GM12878 (cell line): Measurements from ENCODE around the gene FOXP1. TPM values are rescaled to one million over a fixed set of nuclear protein-coding genes. Genes with fewer than 3 reads are reported as not detected.
A peak's percentile ranks its signal among the peaks of the same experiment; 100 is the strongest.

ENCODE experiments used
- ATAC-seq: fragments of 200-7000 bp; cut with Tn5 transposase; 3 replicates; pipeline ENCODE4 v1.9.1; 2020; ENCODE audit warnings: mild to moderate bottlenecking, moderate library complexity
- BruUV-seq: library from RNA; stranded (reverse); fragments of 400-500 nt; replicated peaks from 2 replicates; lab custom pipeline; 2021; lab: Mats Ljungman, UMichigan
- CTCF ChIA-PET: fragments of 300-600 bp; sonication (Branson Sonifier 250); formaldehyde crosslinking; extraction: SDS; loops from one replicate; lab custom pipeline; 2021; ENCODE audit warnings: inconsistent platforms; lab: Yijun Ruan, JAX
- POLR2A ChIA-PET: fragments of 350-600 bp; formaldehyde crosslinking; extraction: SDS; loops from one replicate; lab custom pipeline; 2021; ENCODE audit warnings: inconsistent platforms; lab: Charles Lee
- RAD21 ChIA-PET: fragments of 300-600 bp; sonication (Branson Sonifier 250); formaldehyde crosslinking; loops from one replicate; lab custom pipeline; 2023; ENCODE audit warnings: antibody characterized with exemption; ENCODE audit not compliant: unreplicated experiment; lab: Charles Lee
- SMC1A ChIA-PET: fragments of 300-600 bp; sonication (Branson Sonifier 250); formaldehyde crosslinking; loops from one replicate; lab custom pipeline; 2023; ENCODE audit not compliant: unreplicated experiment, uncharacterized antibody; lab: Charles Lee
- DNase-seq: peaks from one replicate; pipeline ENCODE4 v3.0.0-alpha.2; 2011; ENCODE audit warnings: low read depth, low spot score
- FAIRE-seq: peaks from 3 replicates; lab custom pipeline; 2011; peaks lifted over from hg19 to GRCh38; lab: Jason Lieb, UNC
- H2AFZ ChIP-seq: 2 replicates; pipeline ENCODE4 v1.6.0; 2011; ENCODE audit warnings: low read depth, low read length, control low read depth; ENCODE audit not compliant: control insufficient read depth
- H3K27ac ChIP-seq: 2 replicates; pipeline ENCODE4 v1.5.1; 2011; ENCODE audit warnings: control low read depth; ENCODE audit not compliant: control insufficient read depth, insufficient read depth
- H3K27me3 ChIP-seq, 2 experiments: replicated peaks in 1 of 2; 2 replicates each; pipeline versions ENCODE4 v1.6.0 to v1.6.1; 2011; ENCODE audit warnings: low read length in 1 of 2; ENCODE audit not compliant: control insufficient read depth in 2 of 2, insufficient read depth in 2 of 2
- H3K36me3 ChIP-seq, 2 experiments: 2 replicates each; pipeline ENCODE4 v1.5.1; 2011; ENCODE audit warnings: low read length in 1 of 2; ENCODE audit not compliant: control insufficient read depth in 2 of 2, insufficient read depth in 2 of 2
- H3K4me1 ChIP-seq: 2 replicates; pipeline ENCODE4 v1.6.1; 2011; ENCODE audit warnings: mild to moderate bottlenecking, low read length, moderate library complexity, mixed read lengths; ENCODE audit not compliant: control insufficient read depth, insufficient read depth
- H3K4me2 ChIP-seq: 2 replicates; pipeline ENCODE4 v1.6.0; 2011; ENCODE audit warnings: control low read depth; ENCODE audit not compliant: control insufficient read depth, insufficient read depth
- H3K4me3 ChIP-seq: fragments of 200-600 bp; sonication (generic); 2 replicates; pipeline ENCODE4 v1.5.1; 2016
- H3K79me2 ChIP-seq: 2 replicates; pipeline ENCODE4 v1.6.0; 2011; ENCODE audit warnings: low read length; ENCODE audit not compliant: control insufficient read depth, insufficient read depth
- H3K9ac ChIP-seq: 2 replicates; pipeline ENCODE4 v1.8.0; 2011; ENCODE audit warnings: low read length, control low read depth, mixed read lengths; ENCODE audit not compliant: control insufficient read depth, insufficient read depth
- H3K9me3 ChIP-seq: replicated peaks from 3 replicates; pipeline ENCODE4 v1.5.1; 2011; ENCODE audit warnings: mild to moderate bottlenecking, low read length; ENCODE audit not compliant: control insufficient read depth, insufficient read depth
- H4K20me1 ChIP-seq: 2 replicates; pipeline ENCODE4 v1.6.0; 2011; ENCODE audit not compliant: control insufficient read depth, insufficient read depth
- CTCF ChIP-seq, 3 experiments: IDR thresholded peaks in 2 of 3; conservative IDR thresholded peaks in 1 of 3; 2 replicates each; pipeline ENCODE4 v1.5.1; 2011; ENCODE audit warnings: low read depth in 3 of 3, low read length in 3 of 3, mild to moderate bottlenecking in 3 of 3, control low read depth in 2 of 3, moderate library complexity in 2 of 3, inconsistent platforms in 1 of 3, mixed read lengths in 1 of 3; ENCODE audit not compliant: control insufficient read depth in 2 of 3, insufficient read depth in 1 of 3; ENCODE audit errors: extremely low read depth in 1 of 3
- EZH2 ChIP-seq: IDR thresholded peaks from 2 replicates; pipeline ENCODE4 v1.6.1; 2012; ENCODE audit warnings: low read depth, mild to moderate bottlenecking, control low read depth, inconsistent platforms, low read length, borderline replicate concordance; ENCODE audit not compliant: control insufficient read depth
- RAD21 ChIP-seq: IDR thresholded peaks from 2 replicates; pipeline ENCODE4 v1.6.1; 2011; ENCODE audit warnings: mild to moderate bottlenecking, low read depth, low read length, moderate library complexity; ENCODE audit not compliant: insufficient read depth
- SMC3 ChIP-seq: IDR thresholded peaks from 2 replicates; pipeline ENCODE4 v1.6.1; 2011; ENCODE audit warnings: low read length, improper control_type of control experiment, borderline replicate concordance
- WGBS: methylation state at CpG from one replicate; pipeline ENCODE4 v1.1.6; 2016; ENCODE audit warnings: low lambda C conversion rate; ENCODE audit not compliant: insufficient replicate concordance, insufficient coverage; ENCODE audit errors: missing lambda C conversion rate; 5-methylcytosine and 5-hydroxymethylcytosine counted together
- in situ Hi-C: fragments of 300-500 bp; cut with MboI; formaldehyde crosslinking; loops from 9 replicates; pipeline ENCODE4 v1.14.3; 2018; ENCODE audit warnings: mixed read lengths
- intact Hi-C: fragments of 100-400 bp; cut with micrococcal nuclease; formaldehyde crosslinking; loops from one replicate; pipeline ENCODE4 v1.14.2; 2022; ENCODE audit not compliant: unreplicated experiment
- polyA plus RNA-seq, 11 experiments: library from polyadenylated mRNA; depleted of rRNA in 4 of 11; unstranded in 6 of 11; stranded (reverse) in 5 of 11; fragments of >200 nt; fragmentation: Nextera tagmentation in 4 of 11; fragmentation: Illumina TruSeq in 1 of 11; extraction: Ambion mirVana in 4 of 11; extraction: Trizol in 1 of 11; gene quantifications; 1 replicate in 1 of 11; 2 replicates in 10 of 11; pipeline versions ENCODE4 v1.2.1 to v1.2.3, GENCODE V29; 2011 to 2016; ENCODE audit warnings: inconsistent platforms in 2 of 11, missing spikeins in 2 of 11, low read depth in 1 of 11
- total RNA-seq, 4 experiments: library from RNA; depleted of rRNA in 3 of 4; stranded (reverse); fragments of >200 nt in 3 of 4; fragmentation: Illumina TruSeq in 1 of 4; extraction: Trizol in 1 of 4; gene quantifications; 2 replicates each; pipeline versions ENCODE4 v1.2.1 to v1.2.3, GENCODE V29; 2013 to 2021

FOXP1 gene
- total and polyA plus RNA-seq, 10 of the 15 experiments (the other 5 are each of a cell fraction or from before 2014, with no cell fraction given), result 0.05 to 1.6 (median 0.20) TPM; not detected in 1

GRCh38 chr3:71397046-71397445 lies 186.5 kb downstream of the FOXP1 start:
- POLR2A ChIA-PET, result no interaction called here
- Histone ChIP-seq H3K4me2 (no peak overlapping the region), H3K9me3 (no peaks in the 10 kb centered on the region), H2AFZ (no peak overlapping the region), H3K79me2 (no peaks in the 10 kb centered on the region), H3K4me1 (peaks cover 13% of the 10 kb centered on the region), H4K20me1 (no peaks in the 10 kb centered on the region), H3K9ac (no peak overlapping the region), H3K27ac (no peak overlapping the region), H3K4me3 (no peak overlapping the region), H3K27me3 (peaks cover 0 to 4% of the 10 kb centered on the region in 2 experiments; a peak in 2 of 4 replicates), H3K36me3 (no peaks in the 10 kb centered on the region)
- CTCF ChIA-PET, result interaction anchor here (0.6 to 2.9 kb wide), 15 partner anchors 8 to 393 kb away, joined by 3 to 11 read pairs (median 4); no protein-coding TSS in a partner anchor
- in situ Hi-C loops, result loop anchor here (10.0 kb wide), 1 partner anchor 312 kb away; no protein-coding TSS in a partner anchor
- WGBS, result 19% methylated on average over 5 of the region's 5 CpGs
- TF ChIP-seq SMC3 (peak; percentile 31; the same call in 1 of the 2 replicates), RAD21 (peak; percentile 39; the same call in 1 of the 2 replicates), EZH2 (no peak), CTCF (IDR thresholded peaks at IDR 0.05 in 2 of 3, conservative IDR thresholded peaks at IDR 0.05 in 1 of 3; ENCODE audit: control insufficient read depth in 2 of 3, extremely low read depth in 1 of 3, insufficient read depth in 1 of 3, low read depth in 3 of 3, low read length in 3 of 3) (peak; percentile 27 to 63 (median 46); a peak in 4 of 6 replicates)
- ATAC-seq (no peak), FAIRE-seq (no peak), DNase-seq (no peak)
- intact Hi-C loops, result no loop called here
- no TSS peak for BruUV-seq
- SMC1A ChIA-PET, result interaction anchor here (0.6 to 2.3 kb wide), 10 partner anchors 8 to 390 kb away, joined by 3 to 6 read pairs (median 3); no protein-coding TSS in a partner anchor
- RAD21 ChIA-PET, result interaction anchor here (1.0 to 1.9 kb wide), 3 partner anchors 8 to 847 kb away, joined by 3 to 7 read pairs (median 4); no protein-coding TSS in a partner anchor
